Keratinocyte (primary cell): Measurements from ENCODE around the gene RASGRP3. TPM values are rescaled to one million over a fixed set of nuclear protein-coding genes. Genes with fewer than 3 reads are reported as not detected.

Source experiments
- DNase-seq: peaks from one replicate; pipeline ENCODE4 v3.0.0-alpha.2; 2011; ENCODE audit warnings: low read depth, missing footprints, low spot score
- FAIRE-seq: peaks from 2 replicates; lab custom pipeline; 2011; peaks lifted over from hg19 to GRCh38; lab: Jason Lieb, UNC
- H2AFZ ChIP-seq: 2 replicates; pipeline ENCODE4 v1.6.0; 2012; ENCODE audit warnings: low read length, control low read depth, inconsistent platforms; ENCODE audit not compliant: control insufficient read depth
- H3K27ac ChIP-seq: 2 replicates; pipeline ENCODE4 v1.5.1; 2011; ENCODE audit warnings: low read length; ENCODE audit not compliant: control insufficient read depth, insufficient read depth
- H3K27me3 ChIP-seq: 3 replicates; pipeline ENCODE4 v1.6.0; 2011; ENCODE audit warnings: low read length; ENCODE audit not compliant: control insufficient read depth, insufficient read depth; ENCODE audit errors: extremely low read depth
- H3K36me3 ChIP-seq, 2 experiments: 2 replicates in 1 of 2; 3 replicates in 1 of 2; pipeline ENCODE4 v1.5.1; 2011; ENCODE audit warnings: low read length in 2 of 2, mild to moderate bottlenecking in 1 of 2; ENCODE audit not compliant: control insufficient read depth in 2 of 2, insufficient read depth in 2 of 2; ENCODE audit errors: extremely low read depth in 1 of 2
- H3K4me1 ChIP-seq: 3 replicates; pipeline ENCODE4 v1.5.1; 2011; ENCODE audit warnings: low read length; ENCODE audit not compliant: control insufficient read depth, insufficient read depth; ENCODE audit errors: extremely low read depth
- H3K4me2 ChIP-seq: 3 replicates; pipeline ENCODE4 v1.6.0; 2011; ENCODE audit warnings: low read depth, low read length; ENCODE audit not compliant: control insufficient read depth, insufficient read depth; ENCODE audit errors: extremely low read depth
- H3K4me3 ChIP-seq, 3 experiments: fragments of 200-600 bp in 1 of 3; sonication (generic) in 1 of 3; 2 replicates in 2 of 3; 3 replicates in 1 of 3; pipeline ENCODE4 v1.5.1; 2011 to 2016; ENCODE audit warnings: low read length in 3 of 3, mild to moderate bottlenecking in 3 of 3, control low read depth in 2 of 3, inconsistent platforms in 1 of 3, low read depth in 1 of 3, mixed read lengths in 1 of 3, mixed run types in 1 of 3, moderate library complexity in 1 of 3; ENCODE audit not compliant: control insufficient read depth in 2 of 3, insufficient read depth in 2 of 3; ENCODE audit errors: extremely low read depth in 1 of 3
- H3K79me2 ChIP-seq: 2 replicates; pipeline ENCODE4 v1.6.0; 2012; ENCODE audit warnings: low read length; ENCODE audit not compliant: control insufficient read depth, insufficient read depth
- H3K9ac ChIP-seq: 3 replicates; pipeline ENCODE4 v1.6.0; 2011; ENCODE audit warnings: low read length; ENCODE audit not compliant: control insufficient read depth, insufficient read depth; ENCODE audit errors: extremely low read depth
- H3K9me1 ChIP-seq: 3 replicates; pipeline ENCODE4 v1.6.0; 2011; ENCODE audit warnings: low read length; ENCODE audit not compliant: control insufficient read depth, insufficient read depth; ENCODE audit errors: extremely low read depth
- H3K9me3 ChIP-seq: 2 replicates; pipeline ENCODE4 v1.5.1; 2012; ENCODE audit warnings: low read depth, low read length; ENCODE audit not compliant: control insufficient read depth
- H4K20me1 ChIP-seq: 3 replicates; pipeline ENCODE4 v1.6.0; 2011; ENCODE audit warnings: low read length; ENCODE audit not compliant: control insufficient read depth, insufficient read depth; ENCODE audit errors: extremely low read depth
- EZH2 ChIP-seq: IDR thresholded peaks from one replicate; pipeline ENCODE4 v1.6.1; 2012; ENCODE audit warnings: inconsistent platforms, mild to moderate bottlenecking, low read length, moderate library complexity
- dilution Hi-C: fragments of 300-500 bp; cut with MboI; formaldehyde crosslinking; loops from one replicate; pipeline ENCODE4 v1.7.0; 2020; ENCODE audit warnings: low sequenced_read_pairs; ENCODE audit not compliant: extremely low pct_ligation_motif_present
- polyA plus RNA-seq, 5 experiments: library from polyadenylated mRNA; depleted of rRNA in 3 of 5; stranded (reverse) in 3 of 5; stranded (forward) in 1 of 5; unstranded in 1 of 5; fragments of >200 nt; gene quantifications; 1 replicate in 1 of 5; 2 replicates in 3 of 5; 3 replicates in 1 of 5; pipeline versions ENCODE4 v1.2.1 to v1.2.3, GENCODE V29; 2011 to 2012; ENCODE audit warnings: missing spikeins in 2 of 5, low read depth in 1 of 5, low replicate concordance in 1 of 5
- TF ChIP-seq, protein P1 (sequence below), 3 experiments: IDR thresholded peaks in 1 of 3; conservative IDR thresholded peaks in 1 of 3; optimal IDR thresholded peaks in 1 of 3; 2 replicates in 2 of 3; 3 replicates in 1 of 3; pipeline versions ENCODE3 to v1.5.1; 2011; ENCODE audit warnings: low read length in 3 of 3, mild to moderate bottlenecking in 3 of 3, moderate library complexity in 2 of 3, control low read depth in 1 of 3, inconsistent platforms in 1 of 3; ENCODE audit not compliant: insufficient read depth in 2 of 3; ENCODE audit errors: extremely low read depth in 1 of 3

RASGRP3 gene
- polyA plus RNA-seq, 1 donor (not counting 4 experiments of a cell fraction or from before 2014, with no cell fraction given): 0.56 TPM

DNA sequence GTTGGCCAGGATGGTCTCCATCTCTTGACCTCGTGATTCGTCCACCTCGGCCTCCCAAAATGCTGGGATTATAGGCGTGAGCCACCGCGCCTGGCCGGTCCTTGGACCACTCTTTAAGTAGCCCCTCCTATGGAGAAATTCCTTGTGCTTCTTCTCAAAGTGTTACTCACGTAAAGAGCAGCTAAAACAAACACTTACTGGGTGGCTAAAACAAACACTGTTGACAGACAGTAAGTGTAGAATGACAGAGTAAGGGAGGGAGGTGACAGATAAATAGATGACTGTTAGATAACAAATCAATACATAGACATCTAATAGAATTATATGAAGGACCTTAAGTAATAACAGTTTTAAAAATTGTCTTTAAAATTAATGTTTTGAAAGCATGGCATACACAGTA lies 40.9 kb upstream of the RASGRP3 start:
- H3K4me1 ChIP-seq: peaks cover 4% of the 10 kb centered on the region
- no peak for DNase-seq

DNA sequence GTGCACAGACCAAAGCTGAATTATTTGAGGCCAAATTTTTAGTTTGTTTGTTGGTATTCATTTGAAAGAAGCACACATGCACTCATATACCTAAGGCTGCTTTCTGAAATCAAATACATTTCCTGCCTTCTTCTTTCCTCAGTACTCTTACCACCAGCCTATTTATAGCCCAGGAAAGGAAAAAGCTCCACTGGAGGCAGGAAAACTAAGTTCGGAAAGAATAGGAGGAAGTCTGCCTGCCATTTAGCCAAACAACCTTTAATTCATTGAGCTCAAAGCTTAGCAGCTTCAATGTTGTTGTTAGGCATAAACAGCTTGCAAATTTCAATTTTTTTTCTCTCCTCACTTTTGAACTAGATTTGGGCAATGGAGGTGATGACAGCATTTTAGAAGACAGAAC lies 40.4 kb upstream of the RASGRP3 start:
- Histone ChIP-seq H3K4me3 (no peak overlapping the region), H3K27ac (no peak overlapping the region), H3K9me1 (no peaks in the 10 kb centered on the region), H3K4me1 (peaks cover 4% of the 10 kb centered on the region), H3K27me3 (no peaks in the 10 kb centered on the region), H3K36me3 (no peaks in the 10 kb centered on the region), H3K9ac (no peak overlapping the region), H4K20me1 (no peaks in the 10 kb centered on the region), H2AFZ (no peak overlapping the region), H3K79me2 (no peaks in the 10 kb centered on the region), H3K9me3 (no peaks in the 10 kb centered on the region), H3K4me2 (no peak overlapping the region)
- FAIRE-seq (no peak), DNase-seq (no peak)
- dilution Hi-C loops: no loop called here
- TF ChIP-seq, protein P1, sequence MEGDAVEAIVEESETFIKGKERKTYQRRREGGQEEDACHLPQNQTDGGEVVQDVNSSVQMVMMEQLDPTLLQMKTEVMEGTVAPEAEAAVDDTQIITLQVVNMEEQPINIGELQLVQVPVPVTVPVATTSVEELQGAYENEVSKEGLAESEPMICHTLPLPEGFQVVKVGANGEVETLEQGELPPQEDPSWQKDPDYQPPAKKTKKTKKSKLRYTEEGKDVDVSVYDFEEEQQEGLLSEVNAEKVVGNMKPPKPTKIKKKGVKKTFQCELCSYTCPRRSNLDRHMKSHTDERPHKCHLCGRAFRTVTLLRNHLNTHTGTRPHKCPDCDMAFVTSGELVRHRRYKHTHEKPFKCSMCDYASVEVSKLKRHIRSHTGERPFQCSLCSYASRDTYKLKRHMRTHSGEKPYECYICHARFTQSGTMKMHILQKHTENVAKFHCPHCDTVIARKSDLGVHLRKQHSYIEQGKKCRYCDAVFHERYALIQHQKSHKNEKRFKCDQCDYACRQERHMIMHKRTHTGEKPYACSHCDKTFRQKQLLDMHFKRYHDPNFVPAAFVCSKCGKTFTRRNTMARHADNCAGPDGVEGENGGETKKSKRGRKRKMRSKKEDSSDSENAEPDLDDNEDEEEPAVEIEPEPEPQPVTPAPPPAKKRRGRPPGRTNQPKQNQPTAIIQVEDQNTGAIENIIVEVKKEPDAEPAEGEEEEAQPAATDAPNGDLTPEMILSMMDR (optimal IDR thresholded peaks at IDR 0.05 in 1 of 3, IDR thresholded peaks at IDR 0.05 in 1 of 3, conservative IDR thresholded peaks at IDR 0.05 in 1 of 3; ENCODE audit: extremely low read depth in 1 of 3, insufficient read depth in 2 of 3, low read length in 3 of 3): no peak
- no peak for TF ChIP-seq EZH2

More for the DNA sequence above, 40.9 kb upstream of the RASGRP3 start:
- H3K36me3 ChIP-seq: no peaks in the 10 kb centered on the region
- no peak overlapping the region for H3K27ac ChIP-seq
- no peak for FAIRE-seq
- no peak for TF ChIP-seq EZH2
- TF ChIP-seq, protein P1 (optimal IDR thresholded peaks at IDR 0.05 in 1 of 3, IDR thresholded peaks at IDR 0.05 in 1 of 3, conservative IDR thresholded peaks at IDR 0.05 in 1 of 3; ENCODE audit: extremely low read depth in 1 of 3, insufficient read depth in 2 of 3, low read length in 3 of 3): no peak
- H3K27me3 ChIP-seq: no peaks in the 10 kb centered on the region
- no peak overlapping the region for H3K4me2 ChIP-seq
- H3K79me2 ChIP-seq: no peaks in the 10 kb centered on the region
- no peak overlapping the region for H2AFZ ChIP-seq
- H3K9me1 ChIP-seq: no peaks in the 10 kb centered on the region
- dilution Hi-C loops: no loop called here
- no peak overlapping the region for H3K9ac ChIP-seq
- H3K9me3 ChIP-seq: no peaks in the 10 kb centered on the region
- no peak overlapping the region for H3K4me3 ChIP-seq
- H4K20me1 ChIP-seq: no peaks in the 10 kb centered on the region
